ENCODE data around the gene NIPA2.

Gene NIPA2

GRCh38 chr15:22891426-22892210, 53.2 kb downstream of the NIPA2 start:
- Histone ChIP-seq H3K27me3 (ENCODE audit: insufficient read depth, insufficient read length) (no peaks in the 10 kb centered on the region), H3K36me3 (ENCODE audit: insufficient read depth, insufficient read length, low read length) (peaks cover 44% of the 10 kb centered on the region), H3K4me3 (ENCODE audit: insufficient read length, low read depth) (no peak overlapping the region), H3K9me3 (ENCODE audit: insufficient read depth, low read length) (no peaks in the 10 kb centered on the region), H3K9ac (ENCODE audit: insufficient read length, low read depth) (no peak overlapping the region), H3K4me1 (ENCODE audit: insufficient read depth, insufficient read length) (no peaks in the 10 kb centered on the region)
- TF ChIP-seq SUZ12 (IDR thresholded peaks at IDR 0.05; ENCODE audit: extremely low read depth, insufficient read depth, insufficient read length) (no peak), YY1 (IDR thresholded peaks at IDR 0.05; ENCODE audit: insufficient read depth, insufficient read length) (no peak), ZNF274 (IDR thresholded peaks at IDR 0.05; ENCODE audit: low read depth, low read length) (no peak)
- DNase-seq (ENCODE audit: low read depth, low spot score), result no peak

DNA sequence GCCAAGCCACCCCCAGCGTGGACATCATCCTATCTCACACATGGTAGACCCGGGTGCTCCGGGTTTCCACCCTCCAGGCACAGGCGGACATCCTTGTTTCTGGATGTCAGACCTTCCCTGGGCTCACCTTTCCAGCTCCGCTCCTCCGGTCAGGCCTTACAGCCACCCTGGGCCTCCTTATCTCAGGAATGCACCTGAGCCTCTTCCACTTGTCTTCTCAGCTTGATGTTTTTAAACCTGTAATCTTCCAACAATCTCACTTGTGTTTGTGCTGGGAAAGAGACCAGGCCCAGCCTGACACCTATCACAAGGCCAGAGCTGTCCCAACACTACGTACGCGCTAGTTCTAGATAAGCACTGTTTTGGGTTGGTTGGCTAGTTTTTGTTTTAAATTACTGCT, 53.9 kb downstream of the NIPA2 start:
- no peak overlapping the region for H3K9ac ChIP-seq (ENCODE audit: insufficient read length, low read depth)
- H3K36me3 ChIP-seq (ENCODE audit: insufficient read depth, insufficient read length, low read length), result peaks cover 46% of the 10 kb centered on the region
- no peak for TF ChIP-seq YY1 (IDR thresholded peaks at IDR 0.05; ENCODE audit: insufficient read depth, insufficient read length)
- no peak for DNase-seq (ENCODE audit: low read depth, low spot score)
- H3K4me3 ChIP-seq (ENCODE audit: insufficient read length, low read depth), result no peak overlapping the region
- H3K4me1 ChIP-seq (ENCODE audit: insufficient read depth, insufficient read length), result no peaks in the 10 kb centered on the region
- H3K9me3 ChIP-seq (ENCODE audit: insufficient read depth, low read length), result no peaks in the 10 kb centered on the region
- no peaks in the 10 kb centered on the region for H3K27me3 ChIP-seq (ENCODE audit: insufficient read depth, insufficient read length)

DNA sequence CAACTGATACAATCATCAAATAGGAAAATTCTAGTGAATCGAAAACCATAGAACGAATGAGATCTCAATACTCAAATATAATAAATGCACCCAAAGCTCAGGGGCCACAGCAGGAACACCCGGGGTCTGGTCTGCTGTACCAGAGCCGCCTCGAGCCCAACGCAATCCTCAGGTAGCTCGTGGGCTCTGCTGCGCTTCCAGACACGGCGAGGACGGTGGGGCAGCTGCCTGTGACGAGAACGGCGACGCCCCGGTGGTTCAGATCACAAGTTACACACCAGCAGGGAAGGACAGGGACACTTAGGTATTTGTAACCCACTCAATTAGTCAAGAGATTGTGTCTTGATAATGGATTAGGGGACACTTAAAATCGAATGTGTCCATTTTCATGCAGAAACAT, 54.6 kb downstream of the NIPA2 start:
- no peak overlapping the region for H3K4me3 ChIP-seq (ENCODE audit: insufficient read length, low read depth)
- no peaks in the 10 kb centered on the region for H3K4me1 ChIP-seq (ENCODE audit: insufficient read depth, insufficient read length)
- no peak overlapping the region for H3K9ac ChIP-seq (ENCODE audit: insufficient read length, low read depth)
- peaks cover 47% of the 10 kb centered on the region for H3K36me3 ChIP-seq (ENCODE audit: insufficient read depth, insufficient read length, low read length)
- no peaks in the 10 kb centered on the region for H3K27me3 ChIP-seq (ENCODE audit: insufficient read depth, insufficient read length)
- no peaks in the 10 kb centered on the region for H3K9me3 ChIP-seq (ENCODE audit: insufficient read depth, low read length)
- no peak for TF ChIP-seq SUZ12 (IDR thresholded peaks at IDR 0.05; ENCODE audit: extremely low read depth, insufficient read depth, insufficient read length)
- no peak for TF ChIP-seq YY1 (IDR thresholded peaks at IDR 0.05; ENCODE audit: insufficient read depth, insufficient read length)
- no peak for TF ChIP-seq ZNF274 (IDR thresholded peaks at IDR 0.05; ENCODE audit: low read depth, low read length)
- DNase-seq (ENCODE audit: low read depth, low spot score), result no peak

DNA sequence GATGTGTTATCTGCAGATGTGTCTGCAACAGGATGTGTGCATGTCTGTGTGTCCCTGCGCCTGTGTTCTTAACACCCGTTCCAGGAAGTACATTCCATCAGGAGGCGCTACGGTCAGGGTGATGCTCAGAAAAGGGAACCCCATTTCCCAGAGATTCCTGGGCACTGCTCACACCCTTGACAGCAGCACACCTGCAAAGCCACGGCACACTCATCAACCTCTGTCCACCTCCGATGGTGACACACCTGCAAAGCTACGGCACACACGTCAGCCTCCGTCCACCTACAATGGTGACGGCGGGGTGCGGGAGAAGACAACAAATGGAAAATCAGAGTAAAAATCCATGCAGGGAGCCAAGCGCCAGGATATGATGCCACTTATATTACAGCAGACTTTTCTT, 55.4 kb downstream of the NIPA2 start:
- TF ChIP-seq YY1 (IDR thresholded peaks at IDR 0.05; ENCODE audit: insufficient read depth, insufficient read length) (no peak), SUZ12 (IDR thresholded peaks at IDR 0.05; ENCODE audit: extremely low read depth, insufficient read depth, insufficient read length) (no peak), ZNF274 (IDR thresholded peaks at IDR 0.05; ENCODE audit: low read depth, low read length) (no peak)
- no peak overlapping the region for H3K9ac ChIP-seq (ENCODE audit: insufficient read length, low read depth)
- DNase-seq (ENCODE audit: low read depth, low spot score), result no peak
- H3K36me3 ChIP-seq (ENCODE audit: insufficient read depth, insufficient read length, low read length), result peaks cover 43% of the 10 kb centered on the region
- H3K4me1 ChIP-seq (ENCODE audit: insufficient read depth, insufficient read length), result no peaks in the 10 kb centered on the region
- no peaks in the 10 kb centered on the region for H3K9me3 ChIP-seq (ENCODE audit: insufficient read depth, low read length)
- H3K27me3 ChIP-seq (ENCODE audit: insufficient read depth, insufficient read length), result no peaks in the 10 kb centered on the region
- no peak overlapping the region for H3K4me3 ChIP-seq (ENCODE audit: insufficient read length, low read depth)

- Histone ChIP-seq H3K9me3 (ENCODE audit: insufficient read depth, low read length) (peaks cover 3% of the 10 kb centered on the region; the same call in 1 of the 2 replicates), H3K4me3 (ENCODE audit: insufficient read length, low read depth) (no peak overlapping the region), H3K27me3 (ENCODE audit: insufficient read depth, insufficient read length) (no peaks in the 10 kb centered on the region), H3K9ac (ENCODE audit: insufficient read length, low read depth) (no peak overlapping the region), H3K36me3 (ENCODE audit: insufficient read depth, insufficient read length, low read length) (peaks cover 47% of the 10 kb centered on the region), H3K4me1 (ENCODE audit: insufficient read depth, insufficient read length) (no peaks in the 10 kb centered on the region)
- no peak for DNase-seq (ENCODE audit: low read depth, low spot score)
- TF ChIP-seq ZNF274 (IDR thresholded peaks at IDR 0.05; ENCODE audit: low read depth, low read length), result no peak
- no peak for TF ChIP-seq YY1 (IDR thresholded peaks at IDR 0.05; ENCODE audit: insufficient read depth, insufficient read length)
- TF ChIP-seq SUZ12 (IDR thresholded peaks at IDR 0.05; ENCODE audit: extremely low read depth, insufficient read depth, insufficient read length), result no peak
These were observed 57.2 kb downstream of the NIPA2 start for GRCh38 chr15:22895465-22896190.

- TF ChIP-seq YY1 (IDR thresholded peaks at IDR 0.05; ENCODE audit: insufficient read depth, insufficient read length), result no peak
- TF ChIP-seq ZNF274 (IDR thresholded peaks at IDR 0.05; ENCODE audit: low read depth, low read length), result no peak
- TF ChIP-seq SUZ12 (IDR thresholded peaks at IDR 0.05; ENCODE audit: extremely low read depth, insufficient read depth, insufficient read length), result no peak
These were observed 63.6 kb downstream of the NIPA2 start for GRCh38 chr15:22902046-22902445.

GRCh38 chr15:22902578-22902977, 64.1 kb downstream of the NIPA2 start:
- no peak for DNase-seq (ENCODE audit: low read depth, low spot score)
- Histone ChIP-seq H3K27me3 (ENCODE audit: insufficient read depth, insufficient read length) (no peaks in the 10 kb centered on the region), H3K4me1 (ENCODE audit: insufficient read depth, insufficient read length) (no peaks in the 10 kb centered on the region), H3K9ac (ENCODE audit: insufficient read length, low read depth) (no peak overlapping the region), H3K4me3 (ENCODE audit: insufficient read length, low read depth) (no peak overlapping the region), H3K36me3 (ENCODE audit: insufficient read depth, insufficient read length, low read length) (peaks cover 62% of the 10 kb centered on the region), H3K9me3 (ENCODE audit: insufficient read depth, low read length) (peaks cover 3% of the 10 kb centered on the region; the same call in 1 of the 2 replicates)
- TF ChIP-seq ZNF274 (IDR thresholded peaks at IDR 0.05; ENCODE audit: low read depth, low read length), result no peak
- no peak for TF ChIP-seq SUZ12 (IDR thresholded peaks at IDR 0.05; ENCODE audit: extremely low read depth, insufficient read depth, insufficient read length)
- TF ChIP-seq YY1 (IDR thresholded peaks at IDR 0.05; ENCODE audit: insufficient read depth, insufficient read length), result no peak

More at GRCh38 chr15:22902046-22902445, 63.6 kb downstream of the NIPA2 start:
- Histone ChIP-seq H3K4me1 (ENCODE audit: insufficient read depth, insufficient read length) (no peaks in the 10 kb centered on the region), H3K36me3 (ENCODE audit: insufficient read depth, insufficient read length, low read length) (peaks cover 62% of the 10 kb centered on the region), H3K9me3 (ENCODE audit: insufficient read depth, low read length) (peaks cover 3% of the 10 kb centered on the region; the same call in 1 of the 2 replicates), H3K4me3 (ENCODE audit: insufficient read length, low read depth) (no peak overlapping the region), H3K9ac (ENCODE audit: insufficient read length, low read depth) (no peak overlapping the region), H3K27me3 (ENCODE audit: insufficient read depth, insufficient read length) (no peaks in the 10 kb centered on the region)
- no peak for DNase-seq (ENCODE audit: low read depth, low spot score)

Data from NT2/D1 (cell line).